Neuronal stem cell (in vitro differentiated cells): ENCODE data around the gene SESTD1.

Experiments used
- DNase-seq: peaks from one replicate; pipeline ENCODE4 v3.0.0-alpha.2; 2013; ENCODE audit warnings: low spot score
- H2AFZ ChIP-seq: one replicate; pipeline ENCODE4 v1.6.1; 2013; ENCODE audit warnings: mild to moderate bottlenecking, low read length, inconsistent platforms
- H2AK5ac ChIP-seq: 2 replicates; pipeline ENCODE4 v1.6.1; 2013; ENCODE audit warnings: low read depth, mild to moderate bottlenecking, inconsistent platforms, low read length, moderate library complexity, mixed read lengths
- H2BK120ac ChIP-seq: 2 replicates; pipeline ENCODE4 v1.6.1; 2013; ENCODE audit warnings: low read depth, mild to moderate bottlenecking, inconsistent platforms, low read length, moderate library complexity, mixed read lengths
- H2BK12ac ChIP-seq: one replicate; pipeline ENCODE4 v1.6.1; 2013; ENCODE audit warnings: low read length, inconsistent platforms
- H2BK15ac ChIP-seq: 2 replicates; pipeline ENCODE4 v1.6.1; 2013; ENCODE audit warnings: mild to moderate bottlenecking, low read length, inconsistent platforms, mixed read lengths
- H2BK5ac ChIP-seq: one replicate; pipeline ENCODE4 v1.6.1; 2013; ENCODE audit warnings: inconsistent platforms, mild to moderate bottlenecking, low read length, moderate library complexity
- H3K14ac ChIP-seq: one replicate; pipeline ENCODE4 v1.6.1; 2013; ENCODE audit warnings: low read length, inconsistent platforms
- H3K18ac ChIP-seq: 2 replicates; pipeline ENCODE4 v1.6.1; 2013; ENCODE audit warnings: low read length, inconsistent platforms
- H3K23ac ChIP-seq: 2 replicates; pipeline ENCODE4 v1.6.1; 2013; ENCODE audit warnings: low read depth, mild to moderate bottlenecking, mixed read lengths, low read length, inconsistent platforms; ENCODE audit not compliant: poor library complexity
- H3K27ac ChIP-seq: replicated peaks from 3 replicates; pipeline ENCODE4 v1.5.1; 2013; ENCODE audit warnings: low read length, inconsistent platforms
- H3K27me3 ChIP-seq, 3 experiments: 2 replicates each; pipeline ENCODE4 v1.6.1; 2013; ENCODE audit warnings: low read length in 3 of 3, mild to moderate bottlenecking in 2 of 3, inconsistent platforms in 1 of 3, low read depth in 1 of 3, mixed read lengths in 1 of 3, moderate library complexity in 1 of 3; ENCODE audit not compliant: control insufficient read depth in 3 of 3, insufficient read depth in 3 of 3
- H3K36me3 ChIP-seq, 2 donors: replicated peaks in 1 of 2; 2 replicates each; pipeline ENCODE4 v1.6.1; 2013; ENCODE audit warnings: low read length in 2 of 2; ENCODE audit not compliant: control insufficient read depth in 2 of 2, insufficient read depth in 2 of 2
- H3K4ac ChIP-seq: 2 replicates; pipeline ENCODE4 v1.6.1; 2013; ENCODE audit warnings: inconsistent platforms, mild to moderate bottlenecking, low read length, moderate library complexity
- H3K4me1 ChIP-seq, 2 donors: 1 replicate in 1 of 2; 2 replicates in 1 of 2; pipeline ENCODE4 v1.6.1; 2013; ENCODE audit warnings: low read length in 2 of 2, low read depth in 1 of 2; ENCODE audit not compliant: control insufficient read depth in 2 of 2, insufficient read depth in 1 of 2
- H3K4me2 ChIP-seq: one replicate; pipeline ENCODE4 v1.6.1; 2013; ENCODE audit warnings: mild to moderate bottlenecking, low read length, inconsistent platforms; ENCODE audit not compliant: insufficient read depth, poor library complexity, severe bottlenecking
- H3K4me3 ChIP-seq, 2 donors: 2 replicates each; pipeline ENCODE4 v1.5.1; 2013; ENCODE audit warnings: low read length in 2 of 2, mild to moderate bottlenecking in 2 of 2, inconsistent platforms in 1 of 2, moderate library complexity in 1 of 2
- H3K79me1 ChIP-seq: one replicate; pipeline ENCODE4 v1.6.1; 2013; ENCODE audit warnings: low read depth, mild to moderate bottlenecking, inconsistent platforms, low read length, moderate library complexity
- H3K9ac ChIP-seq: one replicate; pipeline ENCODE4 v1.6.1; 2013; ENCODE audit warnings: mild to moderate bottlenecking, low read depth, low read length, inconsistent platforms; ENCODE audit not compliant: poor library complexity
- H3K9me3 ChIP-seq, 2 donors: replicated peaks in 1 of 2; 2 replicates each; pipeline versions ENCODE3 to v1.6.1; 2013; ENCODE audit warnings: low read length in 2 of 2, mild to moderate bottlenecking in 2 of 2, inconsistent platforms in 1 of 2, low read depth in 1 of 2, mixed read lengths in 1 of 2, moderate library complexity in 1 of 2; ENCODE audit not compliant: control insufficient read depth in 2 of 2, insufficient read depth in 1 of 2
- H4K8ac ChIP-seq: one replicate; pipeline ENCODE4 v1.6.1; 2013; ENCODE audit warnings: low read depth, mild to moderate bottlenecking, inconsistent platforms, low read length, moderate library complexity
- H4K91ac ChIP-seq: one replicate; pipeline ENCODE4 v1.6.1; 2013; ENCODE audit warnings: low read length, low read depth, mild to moderate bottlenecking, inconsistent platforms; ENCODE audit not compliant: poor library complexity
- WGBS, 2 donors: extraction: QIAGEN DNeasy Blood & Tissue Kit; methylation state at CpG; one replicate each; pipeline ENCODE4 v1.1.7; 2013; ENCODE audit warnings: missing lambda C conversion rate in 2 of 2, mixed read lengths in 1 of 2; ENCODE audit not compliant: insufficient read length in 2 of 2, insufficient replicate concordance in 1 of 2; ENCODE audit errors: extremely low coverage in 2 of 2; 5-methylcytosine and 5-hydroxymethylcytosine counted together

The SESTD1 gene

GRCh38 chr2:179237209-179237946, 27.3 kb downstream of the SESTD1 start:
- Histone ChIP-seq H2AK5ac (no peak overlapping the region), H3K4me1 (peaks cover 2 to 4% of the 10 kb centered on the region in 2 donors), H3K23ac (no peak overlapping the region), H3K9ac (no peak overlapping the region), H2BK15ac (no peak overlapping the region), H3K14ac (no peak overlapping the region), H3K79me1 (no peaks in the 10 kb centered on the region), H3K4ac (no peak overlapping the region), H2AFZ (no peak overlapping the region), H2BK5ac (no peak overlapping the region), H3K4me2 (no peak overlapping the region), H2BK120ac (no peak overlapping the region), H3K9me3 (peaks cover 0 to 3% of the 10 kb centered on the region in 2 donors), H3K4me3 (no peak overlapping the region), H2BK12ac (no peak overlapping the region), H3K27ac (no peak overlapping the region), H3K27me3 (no peaks in the 10 kb centered on the region), H3K18ac (no peak overlapping the region), H4K91ac (no peak overlapping the region), H3K36me3 (peaks cover 2 to 10% of the 10 kb centered on the region in 2 donors), H4K8ac (no peak overlapping the region)
- WGBS, 2 donors, result no CpG with 5 or more reads among the region's 3 CpGs
- no peak for DNase-seq

- no peak overlapping the region for H3K27ac ChIP-seq
- no peak overlapping the region for H2BK120ac ChIP-seq
- H4K8ac ChIP-seq, result no peak overlapping the region
- no peaks in the 10 kb centered on the region for H3K27me3 ChIP-seq
- no peak overlapping the region for H3K14ac ChIP-seq
- no peak overlapping the region for H2AK5ac ChIP-seq
- no peak overlapping the region for H3K4me3 ChIP-seq
- no peak overlapping the region for H3K4me2 ChIP-seq
- H2BK12ac ChIP-seq, result no peak overlapping the region
- H3K4ac ChIP-seq, result no peak overlapping the region
- no peak overlapping the region for H4K91ac ChIP-seq
- H2BK5ac ChIP-seq, result no peak overlapping the region
- peaks cover 2 to 3% of the 10 kb centered on the region in 2 donors for H3K4me1 ChIP-seq
- no peak overlapping the region for H3K18ac ChIP-seq
- no peaks in the 10 kb centered on the region for H3K9me3 ChIP-seq
- no peaks in the 10 kb centered on the region for H3K79me1 ChIP-seq
- H3K23ac ChIP-seq, result no peak overlapping the region
- H3K9ac ChIP-seq, result no peak overlapping the region
- H2BK15ac ChIP-seq, result no peak overlapping the region
- no peak overlapping the region for H2AFZ ChIP-seq
- H3K36me3 ChIP-seq, result peaks cover 2 to 10% of the 10 kb centered on the region in 2 donors
- no CpG with 5 or more reads among the region's 7 CpGs for WGBS, 2 donors
- no peak for DNase-seq
Observed at GRCh38 chr2:179235463-179236108, 29.0 kb downstream of the SESTD1 start.

- no peak overlapping the region for H2BK5ac ChIP-seq
- no peak overlapping the region for H3K18ac ChIP-seq
- peaks cover 1 to 2% of the 10 kb centered on the region in 2 donors for H3K4me1 ChIP-seq
- WGBS, 2 donors, result no CpG with 5 or more reads among the region's 2 CpGs
- no peak overlapping the region for H2AK5ac ChIP-seq
- H3K4me2 ChIP-seq, result no peak overlapping the region
- H3K9ac ChIP-seq, result no peak overlapping the region
- no peak overlapping the region for H4K8ac ChIP-seq
- no peak overlapping the region for H3K4me3 ChIP-seq
- no peak overlapping the region for H3K27ac ChIP-seq
- no peak overlapping the region for H3K4ac ChIP-seq
- no peaks in the 10 kb centered on the region for H3K79me1 ChIP-seq
- no peak for DNase-seq
- H2BK120ac ChIP-seq, result no peak overlapping the region
- no peaks in the 10 kb centered on the region for H3K27me3 ChIP-seq
- H3K9me3 ChIP-seq, result no peaks in the 10 kb centered on the region
- H2BK12ac ChIP-seq, result no peak overlapping the region
- no peak overlapping the region for H3K23ac ChIP-seq
- no peak overlapping the region for H2AFZ ChIP-seq
- H4K91ac ChIP-seq, result no peak overlapping the region
- H3K36me3 ChIP-seq, result peaks cover 2 to 10% of the 10 kb centered on the region in 2 donors
- H2BK15ac ChIP-seq, result no peak overlapping the region
- H3K14ac ChIP-seq, result no peak overlapping the region
Observed at GRCh38 chr2:179234658-179235240, 29.9 kb downstream of the SESTD1 start.
